Left hindlimb (tissue), 1 donor: ENCODE data around the gene PCDHGB7.
A peak's percentile ranks its signal among the peaks of the same experiment; 100 is the strongest.
"Not testable (repeated sequence)": the region's sequence is repeated elsewhere in the genome, so short reads cannot be mapped to it uniquely, and the experiment has no call there.

Source experiments
- DNase-seq: peaks from one replicate; pipeline ENCODE4 v3.0.0-alpha.2; 2018

The PCDHGB7 gene

DNA sequence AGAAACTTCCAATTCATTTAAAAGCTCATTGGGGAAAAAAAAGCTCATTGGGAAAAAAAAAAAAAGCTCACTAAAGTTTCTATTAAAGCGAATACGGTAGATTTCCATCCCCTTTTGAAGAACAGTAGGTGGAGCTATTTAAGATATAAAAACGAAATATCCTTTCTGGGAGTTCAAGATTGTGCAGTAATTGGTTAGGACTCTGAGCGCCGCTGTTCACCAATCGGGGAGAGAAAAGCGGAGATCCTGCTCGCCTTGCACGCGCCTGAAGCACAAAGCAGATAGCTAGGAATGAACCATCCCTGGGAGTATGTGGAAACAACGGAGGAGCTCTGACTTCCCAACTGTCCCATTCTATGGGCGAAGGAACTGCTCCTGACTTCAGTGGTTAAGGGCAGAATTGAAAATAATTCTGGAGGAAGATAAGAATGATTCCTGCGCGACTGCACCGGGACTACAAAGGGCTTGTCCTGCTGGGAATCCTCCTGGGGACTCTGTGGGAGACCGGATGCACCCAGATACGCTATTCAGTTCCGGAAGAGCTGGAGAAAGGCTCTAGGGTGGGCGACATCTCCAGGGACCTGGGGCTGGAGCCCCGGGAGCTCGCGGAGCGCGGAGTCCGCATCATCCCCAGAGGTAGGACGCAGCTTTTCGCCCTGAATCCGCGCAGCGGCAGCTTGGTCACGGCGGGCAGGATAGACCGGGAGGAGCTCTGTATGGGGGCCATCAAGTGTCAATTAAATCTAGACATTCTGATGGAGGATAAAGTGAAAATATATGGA is 13.0 kb downstream of the PCDHGB7 start, which contains the start of gene PCDHGA12:
Gene PCDHGA12, plus strand, starts transcription at position 176 of the 782 bp plus-strand sequence. Its CDS starts 253 bp downstream, at position 429.
- DNase-seq = peak; percentile 48

DNA sequence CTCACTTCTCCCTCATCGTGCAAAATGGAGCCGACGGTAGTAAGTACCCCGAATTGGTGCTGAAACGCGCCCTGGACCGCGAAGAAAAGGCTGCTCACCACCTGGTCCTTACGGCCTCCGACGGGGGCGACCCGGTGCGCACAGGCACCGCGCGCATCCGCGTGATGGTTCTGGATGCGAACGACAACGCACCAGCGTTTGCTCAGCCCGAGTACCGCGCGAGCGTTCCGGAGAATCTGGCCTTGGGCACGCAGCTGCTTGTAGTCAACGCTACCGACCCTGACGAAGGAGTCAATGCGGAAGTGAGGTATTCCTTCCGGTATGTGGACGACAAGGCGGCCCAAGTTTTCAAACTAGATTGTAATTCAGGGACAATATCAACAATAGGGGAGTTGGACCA is 13.8 kb downstream of the PCDHGB7 start:
- DNase-seq = no peak

DNA sequence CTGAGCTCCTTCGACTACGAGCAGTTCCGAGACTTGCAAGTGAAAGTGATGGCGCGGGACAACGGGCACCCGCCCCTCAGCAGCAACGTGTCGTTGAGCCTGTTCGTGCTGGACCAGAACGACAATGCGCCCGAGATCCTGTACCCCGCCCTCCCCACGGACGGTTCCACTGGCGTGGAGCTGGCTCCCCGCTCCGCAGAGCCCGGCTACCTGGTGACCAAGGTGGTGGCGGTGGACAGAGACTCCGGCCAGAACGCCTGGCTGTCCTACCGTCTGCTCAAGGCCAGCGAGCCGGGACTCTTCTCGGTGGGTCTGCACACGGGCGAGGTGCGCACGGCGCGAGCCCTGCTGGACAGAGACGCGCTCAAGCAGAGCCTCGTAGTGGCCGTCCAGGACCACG is 14.8 kb downstream of the PCDHGB7 start:
- DNase-seq = not testable (repeated sequence)

DNA sequence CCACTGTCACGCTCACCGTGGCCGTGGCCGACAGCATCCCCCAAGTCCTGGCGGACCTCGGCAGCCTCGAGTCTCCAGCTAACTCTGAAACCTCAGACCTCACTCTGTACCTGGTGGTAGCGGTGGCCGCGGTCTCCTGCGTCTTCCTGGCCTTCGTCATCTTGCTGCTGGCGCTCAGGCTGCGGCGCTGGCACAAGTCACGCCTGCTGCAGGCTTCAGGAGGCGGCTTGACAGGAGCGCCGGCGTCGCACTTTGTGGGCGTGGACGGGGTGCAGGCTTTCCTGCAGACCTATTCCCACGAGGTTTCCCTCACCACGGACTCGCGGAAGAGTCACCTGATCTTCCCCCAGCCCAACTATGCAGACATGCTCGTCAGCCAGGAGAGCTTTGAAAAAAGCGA is 15.2 kb downstream of the PCDHGB7 start:
- not testable (repeated sequence) for DNase-seq

DNA sequence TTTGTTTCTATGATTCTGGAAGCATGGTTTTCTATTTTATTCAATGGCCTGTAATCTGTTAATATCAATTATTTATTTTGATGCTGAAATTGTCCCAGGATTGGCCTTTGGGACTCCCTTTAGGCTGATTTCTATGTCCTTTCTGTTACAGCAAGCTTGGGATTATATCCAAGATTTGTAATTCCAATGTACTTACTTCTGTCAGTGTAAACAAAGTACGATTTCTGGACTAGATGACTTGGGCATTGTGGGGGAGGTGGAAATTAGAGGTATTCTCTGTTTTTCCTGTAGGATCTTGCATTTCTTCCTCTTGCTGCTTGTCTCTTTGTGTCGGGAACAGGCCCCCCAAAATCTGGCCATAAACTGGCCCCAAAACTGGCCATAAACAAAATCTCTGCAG is 16.5 kb downstream of the PCDHGB7 start:
- no peak for DNase-seq

DNA sequence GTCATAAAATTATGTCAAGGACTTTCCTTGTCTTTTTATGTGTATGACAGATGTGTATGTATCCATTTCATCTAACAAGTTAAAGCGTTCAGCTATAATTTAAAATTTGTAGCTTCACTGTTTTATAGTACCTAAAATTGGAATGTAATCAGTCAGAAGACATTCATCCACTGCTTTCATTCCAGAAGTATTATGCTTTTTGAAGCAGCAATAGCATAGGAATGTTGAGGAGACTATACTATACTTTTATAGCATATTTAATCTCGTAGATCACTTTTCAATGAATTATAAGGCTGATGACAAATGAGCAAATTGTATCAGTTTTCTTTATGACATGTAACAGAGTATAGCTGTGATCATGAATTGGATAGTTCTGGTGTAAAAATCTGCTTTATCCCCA is 19.7 kb downstream of the PCDHGB7 start:
- no peak for DNase-seq

DNA sequence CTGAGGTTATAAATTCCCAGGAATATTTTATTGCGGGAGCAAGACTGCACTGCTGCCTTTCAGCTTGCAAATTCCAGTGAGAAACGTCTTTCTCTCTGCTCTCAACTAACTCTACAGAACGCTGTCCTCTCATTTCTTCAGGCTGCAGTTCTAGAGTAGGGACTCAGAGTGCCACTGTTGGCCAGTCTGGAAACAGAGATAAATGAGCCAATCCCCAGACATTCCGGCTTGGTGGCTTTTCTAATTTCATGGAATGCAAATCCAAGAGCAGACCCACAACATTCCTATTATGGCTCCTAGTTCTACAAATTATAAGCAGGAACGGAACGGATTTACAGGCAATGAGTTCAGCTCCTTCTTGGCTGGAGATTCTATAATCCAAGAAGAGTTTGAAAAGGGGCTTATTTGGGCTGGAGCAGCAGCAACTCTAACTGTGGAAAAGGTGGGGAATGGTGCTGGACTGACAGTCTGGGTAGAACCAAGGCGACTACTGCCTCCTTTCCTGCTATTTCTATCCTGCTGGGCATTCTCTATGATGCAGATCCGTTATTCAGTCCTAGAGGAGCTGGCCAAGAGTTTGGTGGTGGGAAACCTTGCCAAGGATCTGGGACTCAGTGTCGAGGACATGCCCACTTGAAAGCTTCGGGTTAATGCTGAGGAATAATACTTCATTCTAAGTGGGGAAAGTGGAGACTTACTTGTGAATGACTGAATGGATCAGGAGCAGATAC is 22.1 kb downstream of the PCDHGB7 start:
- DNase-seq = no peak

DNA sequence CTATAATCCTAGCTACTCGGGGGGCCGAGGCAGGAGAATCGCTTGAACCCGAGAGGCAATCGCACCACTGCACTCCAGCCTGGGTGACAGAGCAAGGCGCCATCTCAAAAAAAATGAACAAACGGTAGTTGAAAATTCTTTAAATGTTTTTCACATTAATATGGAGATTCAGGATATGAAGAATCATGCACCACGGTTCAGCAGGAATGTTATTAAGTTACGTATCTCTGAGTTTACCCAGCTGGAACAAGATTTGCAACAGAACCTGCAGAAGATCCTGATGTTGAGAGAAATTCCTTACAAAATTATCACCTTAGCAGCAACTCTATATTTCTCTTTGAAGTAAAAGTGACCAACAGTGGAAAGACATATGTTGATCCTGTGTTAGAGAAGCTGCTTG is 22.9 kb downstream of the PCDHGB7 start:
- no peak for DNase-seq

DNA sequence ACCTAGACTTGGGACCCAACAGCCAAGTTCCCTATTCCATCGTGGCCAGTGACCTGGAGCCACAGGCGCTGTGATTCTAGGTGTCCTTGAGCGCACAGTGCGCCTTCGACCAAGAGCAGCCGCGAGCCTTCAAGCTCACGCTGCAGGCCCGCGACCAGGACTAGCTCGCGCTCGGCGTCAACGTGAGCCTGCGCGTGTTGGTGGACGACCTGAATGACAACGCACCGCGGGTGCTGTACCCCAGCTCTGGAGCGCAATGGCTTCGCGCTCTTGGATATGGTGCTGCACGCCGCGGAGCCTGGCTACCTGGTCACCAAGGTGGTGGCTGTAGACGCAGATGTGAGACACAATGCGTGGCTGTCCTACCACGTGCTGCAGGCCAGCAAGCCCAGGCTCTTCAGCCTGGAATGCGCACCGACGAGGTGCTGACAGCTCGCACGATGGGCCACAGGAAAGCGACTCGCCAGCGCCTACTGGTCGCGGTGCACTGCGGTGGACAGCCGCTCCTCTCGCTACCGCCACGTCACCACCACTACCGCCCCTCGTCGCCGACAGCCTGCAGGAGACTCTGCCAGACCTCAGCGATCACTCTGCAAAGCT is 24.2 kb downstream of the PCDHGB7 start:
- no peak for DNase-seq

DNA sequence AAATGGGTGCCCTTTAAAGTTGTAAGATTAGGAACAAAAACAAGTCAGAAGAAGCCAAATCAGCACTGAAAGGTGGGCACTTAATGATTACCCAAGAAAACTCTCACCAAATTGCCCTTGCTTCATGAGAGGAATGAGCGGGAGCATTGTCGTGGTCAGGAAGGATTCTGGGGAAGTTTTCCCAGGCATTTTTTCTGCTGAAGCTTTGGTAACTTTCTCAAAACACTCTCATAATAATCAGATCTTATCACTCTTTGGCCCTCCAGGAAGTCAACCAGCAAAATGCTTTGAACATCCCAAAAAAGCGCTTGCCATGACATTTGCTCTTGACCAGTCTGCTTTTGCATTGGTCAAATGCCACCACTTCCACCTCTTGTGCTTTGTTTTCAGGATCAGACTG is 47.9 kb downstream of the PCDHGB7 start:
- no peak for DNase-seq
